ENCODE data around the gene ZNF107. TPM values are rescaled to one million over a fixed set of nuclear protein-coding genes. Genes with fewer than 3 reads are reported as not detected.

ZNF107 gene
- total RNA-seq, 2 donors from 2014 or later: 4.1 to 5.5 TPM

DNA sequence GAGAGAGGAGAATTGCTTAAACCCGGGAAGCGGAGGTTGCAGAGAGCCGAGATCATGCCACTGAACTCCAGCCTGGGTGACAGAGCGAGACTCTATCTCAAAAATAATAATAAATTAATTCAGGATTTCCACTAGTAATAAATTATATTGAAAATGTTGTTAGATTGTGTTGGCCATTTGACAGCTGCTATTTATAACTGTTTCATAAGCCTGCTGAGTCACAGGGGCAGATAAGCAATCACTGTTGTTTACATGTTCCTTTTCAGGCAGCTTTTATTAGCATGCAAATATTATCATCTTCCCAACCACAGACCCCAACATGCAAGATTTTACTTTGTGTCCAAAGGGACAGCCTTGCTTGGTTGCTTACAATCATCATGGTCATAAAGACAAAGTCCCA lies 78.7 kb downstream of the ZNF107 start:
- Histone ChIP-seq H3K27ac (no peak overlapping the region), H3K36me3 (no peaks in the 10 kb centered on the region), H3K4me1 (no peaks in the 10 kb centered on the region), H3K4me3 (no peak overlapping the region), H3K9me3 (no peaks in the 10 kb centered on the region), H3K27me3 (no peaks in the 10 kb centered on the region), H3K9ac (ENCODE audit: low read depth in 2 of 2, low read length in 2 of 2) (no peak overlapping the region)
- TF ChIP-seq, protein P1, sequence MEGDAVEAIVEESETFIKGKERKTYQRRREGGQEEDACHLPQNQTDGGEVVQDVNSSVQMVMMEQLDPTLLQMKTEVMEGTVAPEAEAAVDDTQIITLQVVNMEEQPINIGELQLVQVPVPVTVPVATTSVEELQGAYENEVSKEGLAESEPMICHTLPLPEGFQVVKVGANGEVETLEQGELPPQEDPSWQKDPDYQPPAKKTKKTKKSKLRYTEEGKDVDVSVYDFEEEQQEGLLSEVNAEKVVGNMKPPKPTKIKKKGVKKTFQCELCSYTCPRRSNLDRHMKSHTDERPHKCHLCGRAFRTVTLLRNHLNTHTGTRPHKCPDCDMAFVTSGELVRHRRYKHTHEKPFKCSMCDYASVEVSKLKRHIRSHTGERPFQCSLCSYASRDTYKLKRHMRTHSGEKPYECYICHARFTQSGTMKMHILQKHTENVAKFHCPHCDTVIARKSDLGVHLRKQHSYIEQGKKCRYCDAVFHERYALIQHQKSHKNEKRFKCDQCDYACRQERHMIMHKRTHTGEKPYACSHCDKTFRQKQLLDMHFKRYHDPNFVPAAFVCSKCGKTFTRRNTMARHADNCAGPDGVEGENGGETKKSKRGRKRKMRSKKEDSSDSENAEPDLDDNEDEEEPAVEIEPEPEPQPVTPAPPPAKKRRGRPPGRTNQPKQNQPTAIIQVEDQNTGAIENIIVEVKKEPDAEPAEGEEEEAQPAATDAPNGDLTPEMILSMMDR (IDR thresholded peaks at IDR 0.05): no peak
- intact Hi-C loops (cut with DNase I): no loop called here
- DNase-seq: no peak

DNA sequence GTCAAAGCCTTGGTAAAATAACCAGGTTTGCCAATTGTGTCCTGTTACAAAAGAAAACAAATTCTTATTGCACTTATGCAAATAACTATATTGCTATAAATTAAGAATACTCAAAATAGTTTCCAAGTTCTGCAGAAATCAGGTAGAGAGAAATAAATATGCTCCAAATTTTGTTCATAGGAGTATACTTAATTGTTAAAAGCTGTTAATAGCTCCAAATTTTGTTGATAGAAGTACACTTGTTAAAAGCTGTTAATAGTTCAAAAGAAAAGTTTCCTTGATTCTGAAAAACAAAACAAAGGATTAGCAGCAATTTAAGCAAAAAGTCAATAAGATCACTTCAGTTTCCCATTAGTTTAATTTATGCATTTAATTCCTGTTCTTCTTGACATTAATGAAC lies 81.9 kb downstream of the ZNF107 start:
- intact Hi-C loops (cut with DNase I): no loop called here
- Histone ChIP-seq H3K4me1 (no peaks in the 10 kb centered on the region), H3K9me3 (no peaks in the 10 kb centered on the region), H3K27ac (no peak overlapping the region), H3K9ac (ENCODE audit: low read depth in 2 of 2, low read length in 2 of 2) (no peak overlapping the region), H3K27me3 (no peaks in the 10 kb centered on the region), H3K36me3 (no peaks in the 10 kb centered on the region), H3K4me3 (no peak overlapping the region)
- TF ChIP-seq, protein P1 (IDR thresholded peaks at IDR 0.05): no peak
- DNase-seq: no peak

DNA sequence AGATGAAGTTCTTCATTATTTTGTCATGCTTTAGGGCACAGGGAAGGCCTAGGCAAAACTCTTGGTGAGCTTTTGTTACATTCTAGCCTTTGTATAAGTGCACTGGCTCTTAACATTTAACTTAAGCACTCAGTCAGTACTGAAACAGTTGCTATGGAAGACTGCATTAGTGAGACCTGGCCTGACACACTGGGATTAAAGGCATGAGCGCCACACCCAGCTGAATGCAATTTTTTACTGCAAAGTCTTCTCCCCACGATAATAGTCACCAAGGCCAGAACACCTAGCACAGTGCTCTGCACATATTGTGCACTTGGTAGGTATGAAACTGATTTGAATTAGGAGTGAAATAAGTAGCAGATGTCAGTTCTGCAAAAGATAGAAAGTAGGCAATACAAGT lies 87.1 kb downstream of the ZNF107 start:
- Histone ChIP-seq H3K4me3 (no peak overlapping the region), H3K36me3 (no peaks in the 10 kb centered on the region), H3K27me3 (no peaks in the 10 kb centered on the region), H3K9me3 (no peaks in the 10 kb centered on the region), H3K4me1 (no peaks in the 10 kb centered on the region), H3K9ac (ENCODE audit: low read depth in 2 of 2, low read length in 2 of 2) (no peak overlapping the region), H3K27ac (no peak overlapping the region)
- no peak for DNase-seq
- TF ChIP-seq, protein P1 (IDR thresholded peaks at IDR 0.05): no peak
- intact Hi-C loops (cut with DNase I): no loop called here

DNA sequence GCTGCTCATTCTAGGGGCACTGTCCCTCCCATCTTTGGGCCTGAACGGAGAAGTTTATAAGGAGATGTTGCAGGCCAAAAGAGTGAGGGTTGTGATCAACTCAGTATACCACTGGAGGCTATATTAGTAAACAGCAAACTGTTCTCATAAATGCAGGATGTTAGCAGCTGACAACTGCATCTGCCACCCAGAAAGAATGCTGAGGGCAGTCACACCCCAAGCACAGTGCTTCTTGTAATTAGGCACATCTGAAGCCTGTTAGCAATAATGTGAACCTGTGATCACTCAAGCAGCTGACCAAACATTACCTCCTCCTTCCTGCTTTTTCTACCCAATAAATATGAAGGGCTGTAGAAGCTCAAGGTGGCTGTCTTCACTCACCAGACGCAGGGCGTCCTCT lies 89.9 kb downstream of the ZNF107 start:
- Histone ChIP-seq H3K27me3 (no peaks in the 10 kb centered on the region), H3K9me3 (no peaks in the 10 kb centered on the region), H3K36me3 (no peaks in the 10 kb centered on the region), H3K4me1 (no peaks in the 10 kb centered on the region), H3K27ac (no peak overlapping the region), H3K4me3 (no peak overlapping the region), H3K9ac (ENCODE audit: low read depth in 2 of 2, low read length in 2 of 2) (no peak overlapping the region)
- TF ChIP-seq, protein P1 (IDR thresholded peaks at IDR 0.05): no peak
- intact Hi-C loops (cut with DNase I): no loop called here
- DNase-seq: no peak

DNA sequence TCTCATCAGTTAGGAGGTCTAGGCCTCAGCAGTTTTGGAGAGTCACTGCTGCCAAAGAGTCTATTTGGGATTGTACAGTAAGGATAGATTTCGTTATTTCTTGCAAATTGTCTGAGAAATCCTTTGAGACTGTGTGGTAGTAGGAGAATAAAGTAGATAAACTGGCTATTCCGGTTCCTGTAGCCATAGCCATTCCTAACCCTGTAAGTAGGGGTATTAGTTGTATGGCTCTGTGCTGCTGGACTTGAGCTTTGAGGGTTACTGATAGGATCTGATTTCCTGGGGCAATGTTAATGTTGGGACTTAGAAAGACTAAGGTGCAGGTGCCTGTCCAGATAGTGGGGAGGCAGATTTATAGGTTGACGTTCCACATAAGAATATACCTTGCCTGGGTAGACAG lies 92.2 kb downstream of the ZNF107 start:
- no peak for DNase-seq
- H3K27ac ChIP-seq: no peak overlapping the region
- TF ChIP-seq, protein P1 (IDR thresholded peaks at IDR 0.05): no peak
- no peak overlapping the region for H3K4me3 ChIP-seq
- H3K9ac ChIP-seq (ENCODE audit: low read depth in 2 of 2, low read length in 2 of 2): no peak overlapping the region
- intact Hi-C loops (cut with DNase I): no loop called here
- H3K36me3 ChIP-seq: no peaks in the 10 kb centered on the region
- H3K27me3 ChIP-seq: no peaks in the 10 kb centered on the region
- H3K4me1 ChIP-seq: no peaks in the 10 kb centered on the region
- H3K9me3 ChIP-seq: no peaks in the 10 kb centered on the region

Small RNA genes lying within 50 kb of the gene (microRNA-seq; reads per million reads assigned to microRNA genes)
- gene MIR6839: not detected

Other genes with a start within 250 kb of the ZNF107 start
- 10 to 100 TPM in 1 of 2 donors, 1 to 10 TPM in 1; 7.2 to 11.4 TPM for gene ZNF680, start 103.1 kb upstream of the ZNF107 start, total RNA-seq
- gene ZNF138, start 128.3 kb downstream of the ZNF107 start, total RNA-seq: 1 to 10 TPM; 6.1 to 8.8 TPM
- 1 to 10 TPM; 5.0 to 7.1 TPM for gene ZNF273, start 237.1 kb downstream of the ZNF107 start, total RNA-seq

All from colonic mucosa (tissue), 4 donors.